GM19240 (cell line): ENCODE data around the gene COG5.
A peak's percentile ranks its signal among the peaks of the same experiment; 100 is the strongest.

Experiments
- DNase-seq: peaks from one replicate; pipeline ENCODE4 v3.0.0; 2011; ENCODE audit warnings: low spot score; ENCODE audit not compliant: insufficient read length

COG5 gene

DNA sequence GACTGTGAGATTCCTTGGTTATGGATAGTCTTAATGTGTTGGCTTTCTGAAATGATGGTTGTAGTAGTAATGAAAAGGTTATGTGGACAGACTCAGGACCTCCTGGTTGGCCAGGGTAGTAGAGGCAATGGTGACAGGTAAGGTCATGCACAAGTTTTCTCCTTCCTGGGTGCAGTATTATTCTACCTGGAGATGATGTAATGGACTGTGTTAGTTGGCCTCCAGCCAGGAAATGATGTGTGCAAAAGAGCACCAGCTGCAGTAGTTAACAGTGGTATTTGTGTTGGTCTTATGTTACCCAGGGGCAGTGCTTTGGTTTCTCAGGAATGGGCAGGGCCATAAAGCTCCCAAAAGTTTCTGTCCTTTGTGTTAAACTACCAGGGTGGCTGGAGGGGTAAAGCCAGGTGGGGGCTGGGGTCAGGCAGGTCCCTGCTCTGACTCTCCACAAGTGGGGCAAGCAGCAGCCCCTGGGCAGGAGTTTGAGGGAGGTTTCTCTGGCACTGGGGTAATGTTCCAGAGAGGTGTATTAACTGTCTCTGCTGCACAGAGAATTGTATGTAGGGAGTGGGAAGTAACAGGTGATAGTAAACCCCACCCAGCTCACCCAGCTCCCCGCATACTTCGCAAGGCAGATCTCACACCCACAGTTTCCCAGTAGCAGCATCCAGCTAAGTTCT lies 57.6 kb downstream of the COG5 start:
- no peak for DNase-seq

DNA sequence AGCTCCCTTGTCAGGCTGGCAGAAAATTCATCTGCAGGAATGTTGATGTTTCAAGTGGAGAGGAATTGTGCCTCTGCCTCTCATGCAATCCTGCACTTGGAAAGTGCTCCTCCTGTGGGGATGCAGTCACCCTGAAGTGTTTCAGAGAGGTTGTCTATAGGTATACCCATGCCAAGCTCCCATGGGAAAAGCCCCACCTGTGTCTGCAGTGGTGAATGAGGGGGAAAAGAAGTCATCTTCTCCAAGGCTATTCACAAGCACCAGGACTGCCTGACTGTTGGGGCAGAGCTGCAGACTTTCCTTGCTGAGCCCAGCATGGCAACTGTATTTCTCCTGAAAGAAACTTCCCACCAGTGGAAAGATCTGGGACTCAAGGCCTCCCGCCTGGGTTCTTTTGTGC lies 58.4 kb downstream of the COG5 start:
- no peak for DNase-seq

DNA sequence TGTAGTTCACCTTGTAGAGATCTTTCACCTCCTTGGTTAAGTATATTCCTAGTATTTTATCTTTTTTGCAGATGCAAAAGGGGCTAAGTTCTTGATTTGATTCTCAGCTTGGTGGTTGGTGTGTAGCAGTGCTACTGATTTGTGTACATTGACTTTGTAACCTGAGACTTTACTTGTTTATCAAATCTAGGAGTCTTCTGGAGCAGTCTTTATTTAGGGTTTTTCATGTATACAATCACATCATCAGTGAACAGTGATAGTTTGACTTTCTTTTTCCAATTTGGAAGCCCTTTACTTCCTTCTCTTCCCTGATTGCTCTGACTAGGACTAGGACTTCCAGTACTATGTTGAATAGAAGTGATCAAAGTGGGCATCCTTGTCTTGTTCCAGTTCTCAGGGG lies 60.0 kb downstream of the COG5 start:
- no peak for DNase-seq

DNA sequence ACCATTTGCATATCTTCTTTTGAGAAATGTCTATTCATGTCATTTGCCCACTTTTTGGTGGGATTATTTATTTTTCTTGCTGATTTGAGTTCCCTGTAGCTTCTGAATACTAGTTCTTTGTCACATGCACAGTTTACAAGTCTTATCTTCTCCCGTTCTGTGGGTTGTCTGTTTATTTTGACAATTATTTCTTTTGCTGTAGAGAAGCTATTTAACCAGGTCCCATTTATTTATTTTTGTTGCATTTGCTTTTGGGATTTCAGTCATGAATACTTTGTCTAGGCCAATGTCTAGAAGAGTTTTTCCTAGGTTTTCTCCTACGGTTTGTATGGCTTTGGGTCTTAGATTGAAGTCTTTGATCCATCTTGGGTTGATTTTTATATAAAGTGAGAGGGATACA lies 60.9 kb downstream of the COG5 start:
- no peak for DNase-seq

DNA sequence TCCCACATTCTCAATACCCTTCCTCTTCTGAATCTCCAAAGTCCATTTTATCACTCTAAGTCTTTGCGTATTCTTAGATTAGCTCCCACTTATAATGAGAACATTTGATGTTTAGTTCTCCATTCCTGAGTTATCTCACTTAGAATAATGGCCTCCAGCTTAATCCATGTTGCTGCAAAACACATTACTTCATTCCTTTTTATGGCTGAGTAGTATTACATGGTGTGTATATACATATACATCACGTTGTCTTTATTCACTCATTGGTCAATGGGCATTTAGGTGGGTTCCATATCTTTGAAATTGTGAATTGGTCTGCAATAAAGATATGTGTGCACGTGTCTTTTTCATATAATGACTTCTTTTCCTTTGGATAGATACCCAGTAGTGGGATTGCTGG lies 61.6 kb downstream of the COG5 start:
- DNase-seq = no peak

DNA sequence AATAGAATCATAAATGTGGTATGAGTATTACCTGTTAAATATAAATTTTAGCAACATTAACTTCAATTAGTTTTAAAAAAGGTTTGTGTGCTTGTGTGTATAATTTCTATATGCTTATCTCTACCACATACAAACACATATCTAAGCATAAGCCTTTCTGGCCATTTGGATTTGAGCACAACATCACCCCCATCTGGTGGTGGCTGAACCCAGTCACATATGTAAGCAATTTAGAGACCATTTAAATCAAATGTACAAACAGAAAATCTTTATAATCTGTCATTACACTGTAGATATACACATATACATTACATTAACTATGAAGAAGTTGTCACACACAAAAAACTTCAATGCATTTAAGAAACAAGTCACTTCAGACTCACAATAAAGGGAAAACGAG lies 62.1 kb downstream of the COG5 start:
- DNase-seq = peak; percentile 3

DNA sequence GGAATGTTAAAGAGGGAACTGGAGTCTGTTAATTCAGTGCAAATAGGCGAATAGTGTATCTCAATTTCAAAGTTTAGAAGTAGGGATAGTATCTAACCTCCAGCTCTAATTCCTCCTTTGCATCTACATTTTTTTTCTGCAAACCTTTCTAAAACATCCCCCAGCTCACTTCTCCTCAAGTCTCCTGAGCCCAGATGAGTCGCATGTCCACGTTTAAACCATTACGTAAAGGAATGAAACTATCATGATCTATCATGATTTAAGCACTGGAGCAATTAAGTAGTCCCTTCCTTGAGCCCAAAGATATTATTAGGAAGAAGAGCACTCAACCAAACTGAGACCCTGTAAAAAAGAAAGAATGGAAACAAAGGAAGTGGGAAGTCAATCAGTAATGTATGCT lies 64.0 kb downstream of the COG5 start:
- DNase-seq = no peak

DNA sequence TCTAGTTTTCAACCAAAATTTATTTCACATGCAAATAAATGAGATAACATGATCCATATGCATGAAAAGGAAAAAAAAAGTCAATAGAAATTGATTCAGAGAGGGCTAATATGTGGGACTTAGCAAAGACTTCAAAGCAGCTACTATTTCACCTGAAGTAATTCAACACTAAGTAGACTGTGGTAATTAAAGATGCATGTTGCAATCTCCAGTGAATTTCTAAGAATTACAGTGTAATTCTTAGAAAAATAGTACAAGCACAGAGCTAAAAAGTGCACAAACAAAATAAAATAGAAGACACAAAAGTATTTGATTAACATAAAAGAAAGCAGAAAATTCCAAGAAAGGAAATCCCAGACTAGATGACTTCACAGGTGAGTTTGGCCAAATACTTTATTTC lies 68.2 kb downstream of the COG5 start:
- DNase-seq = no peak

DNA sequence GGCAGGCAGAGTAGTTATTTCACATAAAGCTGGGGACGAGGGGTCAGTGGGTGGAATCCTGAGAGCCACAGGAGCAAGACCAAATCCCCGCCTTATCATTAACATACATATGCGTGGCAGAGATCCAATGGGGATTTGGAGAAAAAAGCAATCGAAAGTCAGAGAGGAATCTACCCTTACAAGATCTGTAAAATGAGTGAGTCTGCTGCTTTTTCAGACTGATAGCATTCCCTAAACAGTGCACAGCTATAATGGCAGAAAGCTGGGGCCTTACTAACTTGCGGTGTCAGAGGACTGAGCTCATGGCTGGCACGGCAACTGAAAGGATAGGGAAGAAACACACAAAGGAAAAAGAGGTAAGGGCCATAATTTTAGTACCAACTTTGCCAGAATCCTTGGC lies 68.8 kb downstream of the COG5 start:
- no peak for DNase-seq

DNA sequence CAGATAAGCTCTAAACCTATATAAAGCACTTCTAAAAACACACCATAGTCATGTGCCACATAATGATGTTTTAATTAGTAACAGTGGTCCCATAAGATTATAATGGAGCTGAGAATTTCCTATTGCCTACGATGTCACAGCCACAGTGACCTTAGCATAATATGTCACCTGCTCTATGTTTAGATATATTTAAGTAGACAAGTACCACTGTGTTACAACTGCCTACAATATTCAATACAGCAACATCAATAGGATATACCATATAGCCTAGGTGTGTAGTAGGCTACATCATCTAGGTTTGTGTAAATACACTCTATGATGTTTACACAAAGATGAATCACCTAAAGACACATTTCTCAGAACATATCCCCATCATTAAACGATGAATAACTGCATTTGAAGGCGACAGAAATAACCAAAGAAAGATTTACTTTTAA lies 69.4 kb downstream of the COG5 start:
- DNase-seq = no peak

DNA sequence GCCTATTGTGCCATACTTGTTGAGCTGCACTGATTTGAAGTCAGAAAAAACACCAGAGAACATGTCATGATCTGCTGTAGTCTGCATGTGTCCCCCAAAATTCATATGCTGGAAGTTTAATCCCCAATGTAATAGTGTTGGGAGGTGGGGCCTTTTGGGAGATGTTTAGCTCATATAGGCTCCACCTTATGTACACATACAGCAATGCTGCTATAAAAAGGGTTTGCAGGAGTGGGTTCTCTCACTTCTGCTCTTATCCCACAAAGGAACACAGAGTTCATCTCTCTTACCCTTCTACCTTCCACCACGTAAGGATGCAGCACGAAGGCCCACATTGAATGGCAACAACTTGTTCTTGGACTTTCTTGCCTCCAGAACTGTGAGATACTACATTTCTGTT lies 70.8 kb downstream of the COG5 start:
- no peak for DNase-seq

DNA sequence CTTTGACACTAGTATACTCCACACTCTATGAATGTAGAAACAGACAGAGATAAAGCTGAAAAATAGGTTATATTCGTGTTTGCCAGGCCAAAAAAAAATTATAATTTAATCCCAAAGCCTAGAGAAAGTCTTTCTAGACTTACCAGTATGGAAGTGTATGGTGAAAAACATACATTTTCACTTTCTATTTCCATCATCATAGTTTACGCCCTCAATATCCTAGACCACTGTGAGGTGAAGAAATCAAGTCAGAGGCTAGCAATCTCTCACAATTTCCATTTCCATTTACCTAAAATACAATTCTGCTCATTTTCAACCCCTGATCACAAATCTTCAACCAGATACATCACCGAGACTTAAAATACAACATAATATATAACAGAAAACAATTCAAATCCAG lies 77.7 kb downstream of the COG5 start:
- no peak for DNase-seq

DNA sequence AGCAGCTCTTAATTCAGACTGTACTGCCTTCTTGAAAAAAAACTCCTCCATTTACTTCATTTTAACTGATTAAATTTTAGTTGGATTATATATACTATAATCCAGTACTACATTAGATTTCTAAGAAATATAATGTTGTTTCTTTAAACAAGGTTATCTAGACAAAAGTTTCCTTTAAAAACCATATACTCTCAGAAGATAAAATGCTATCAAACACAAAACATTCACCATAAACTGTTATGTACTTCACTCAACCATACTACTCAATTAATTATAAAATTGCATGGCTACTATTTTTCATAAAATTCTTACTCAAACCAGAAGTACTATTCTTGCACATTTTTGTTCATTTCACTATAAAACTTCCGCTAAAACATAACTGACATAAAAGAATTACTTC lies 81.1 kb downstream of the COG5 start:
- no peak for DNase-seq

DNA sequence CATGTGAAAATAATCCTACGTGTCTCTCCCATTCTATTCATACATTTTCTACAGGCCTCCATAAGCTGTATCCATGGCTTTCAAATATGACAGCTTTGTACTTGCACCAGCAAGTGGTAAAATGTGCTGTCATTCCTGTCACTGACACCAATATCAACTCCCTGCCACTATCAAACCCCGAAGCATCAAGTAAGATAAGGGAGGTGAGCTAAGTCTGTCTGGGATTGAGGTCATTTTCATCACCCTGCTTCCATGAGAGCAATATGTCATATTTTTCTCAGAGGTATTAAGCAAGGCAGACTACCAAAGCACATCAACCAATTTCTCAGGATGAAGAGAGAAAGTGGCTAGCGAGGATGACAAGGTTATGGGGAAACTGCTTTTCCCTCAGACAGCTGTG lies 82.8 kb downstream of the COG5 start:
- DNase-seq = no peak

DNA sequence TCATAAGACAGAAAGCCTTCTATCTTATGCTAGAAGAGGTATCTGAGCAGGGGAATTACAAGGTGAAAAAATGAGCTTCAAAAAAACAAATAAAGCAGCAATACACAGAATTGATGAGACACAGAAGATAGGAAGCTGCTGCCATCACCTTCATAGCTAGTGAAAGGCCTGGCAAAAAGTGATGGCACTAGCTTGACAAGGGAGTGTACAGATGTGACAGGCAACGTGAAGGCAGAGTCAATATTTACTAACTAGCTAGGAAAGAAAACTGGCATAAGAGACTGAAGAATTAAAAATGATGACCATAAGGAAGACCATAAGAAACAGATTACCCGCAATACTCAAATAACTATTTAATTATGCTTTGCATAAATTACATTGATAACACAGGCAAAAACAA lies 84.4 kb downstream of the COG5 start:
- no peak for DNase-seq

DNA sequence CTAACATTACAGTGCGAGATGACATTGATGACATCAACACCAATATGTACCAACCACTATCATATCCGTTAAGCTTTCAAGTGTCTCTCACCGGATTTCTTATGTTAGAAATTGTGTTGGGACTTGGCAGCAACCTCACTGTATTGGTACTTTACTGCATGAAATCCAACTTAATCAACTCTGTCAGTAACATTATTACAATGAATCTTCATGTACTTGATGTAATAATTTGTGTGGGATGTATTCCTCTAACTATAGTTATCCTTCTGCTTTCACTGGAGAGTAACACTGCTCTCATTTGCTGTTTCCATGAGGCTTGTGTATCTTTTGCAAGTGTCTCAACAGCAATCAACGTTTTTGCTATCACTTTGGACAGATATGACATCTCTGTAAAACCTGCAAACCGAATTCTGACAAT lies 89.6 kb downstream of the COG5 start:
- DNase-seq = no peak

DNA sequence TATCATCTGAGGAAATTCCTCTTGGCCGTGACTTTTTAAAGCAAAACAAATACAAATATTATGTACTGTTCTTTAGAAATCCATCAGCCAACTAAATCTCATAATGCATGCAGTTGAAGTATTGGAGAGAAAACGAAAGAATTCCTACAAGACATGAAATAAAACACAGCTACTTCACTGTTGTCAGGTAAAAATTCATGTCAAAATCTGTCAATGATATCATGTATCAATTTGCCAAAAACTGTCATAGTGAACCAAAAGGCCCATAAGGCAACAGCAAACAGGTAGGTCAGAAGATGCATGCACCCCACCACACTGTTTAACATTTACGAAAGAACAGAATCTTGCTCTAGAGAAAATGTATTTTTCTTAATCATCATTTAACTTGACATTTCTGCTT lies 91.6 kb downstream of the COG5 start:
- DNase-seq = no peak

DNA sequence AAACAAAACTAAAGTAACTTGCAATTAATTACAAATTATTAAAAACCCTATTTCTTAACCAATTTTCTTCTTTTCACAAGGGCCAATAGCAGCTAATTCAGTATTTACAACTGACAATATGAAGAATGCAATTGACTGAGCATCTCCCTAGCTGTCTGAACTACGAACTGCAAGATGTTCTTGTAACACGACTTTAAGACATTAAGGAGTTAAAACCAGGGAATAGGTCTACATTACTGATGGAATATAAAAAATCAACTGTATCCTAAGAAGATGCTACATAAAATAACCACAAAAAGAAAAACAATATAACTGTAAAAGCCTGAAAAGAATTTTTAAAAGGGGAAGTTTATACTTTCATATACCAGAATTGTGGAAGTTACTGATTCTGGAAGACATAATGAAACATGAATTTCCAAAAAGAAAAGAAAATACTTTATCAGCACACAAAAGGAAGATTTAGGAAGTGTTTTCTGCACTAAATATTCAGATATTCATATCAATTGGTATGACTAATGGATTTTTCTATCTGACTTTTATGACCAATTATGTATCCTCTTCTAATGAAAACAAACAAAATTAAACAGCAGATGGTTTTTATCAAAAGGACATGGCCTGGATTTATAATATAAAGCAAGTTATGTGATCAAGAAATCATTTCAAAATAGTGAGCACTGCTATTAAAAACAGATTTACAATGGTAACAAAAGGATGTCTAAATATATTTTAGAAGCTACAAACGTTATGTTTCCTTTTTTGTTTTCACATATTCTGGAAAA lies 92.2 kb downstream of the COG5 start:
- DNase-seq = no peak

DNA sequence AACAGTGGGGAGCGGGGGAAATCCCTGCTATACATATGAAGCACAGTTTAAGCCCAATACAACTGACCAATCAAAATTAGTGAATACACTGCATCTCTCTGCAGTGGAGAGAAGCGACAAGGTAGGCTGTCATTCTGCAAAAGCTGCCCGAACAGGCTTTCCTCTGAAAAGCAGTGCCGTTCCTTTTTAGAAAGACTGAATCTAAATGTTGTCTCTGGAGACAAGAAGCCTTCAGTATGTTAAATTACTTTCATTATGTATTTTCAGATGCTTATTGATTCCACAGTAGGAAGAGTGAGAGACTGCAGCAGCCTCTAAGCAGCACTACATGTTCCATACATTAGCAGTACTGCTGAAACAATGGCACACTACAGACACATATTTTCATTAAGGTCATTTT lies 93.8 kb downstream of the COG5 start, which contains the start of gene GPR22:
GPR22 (plus strand) TSS at position 129 of the 400 bp plus-strand sequence. CDS start 4,004 bp downstream, outside the sequence.
- no peak for DNase-seq

DNA sequence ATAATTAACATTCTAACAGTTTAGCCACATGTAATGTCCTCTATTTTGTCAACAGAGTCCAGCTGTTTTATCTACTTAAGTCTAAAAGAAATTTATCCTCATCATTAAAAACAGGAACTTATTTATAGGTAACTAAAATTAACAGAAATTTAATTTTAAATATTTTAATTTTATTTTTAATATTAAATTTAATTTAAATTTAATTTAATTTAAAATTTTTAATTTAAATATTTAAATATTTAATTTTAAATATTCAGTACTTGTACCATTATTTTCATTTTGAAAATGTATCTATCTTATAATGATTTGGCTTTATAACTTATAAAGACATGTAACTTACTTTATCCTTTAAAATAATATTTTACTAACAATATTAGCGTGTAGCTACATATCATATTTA lies 94.9 kb downstream of the COG5 start:
- DNase-seq = no peak

DNA sequence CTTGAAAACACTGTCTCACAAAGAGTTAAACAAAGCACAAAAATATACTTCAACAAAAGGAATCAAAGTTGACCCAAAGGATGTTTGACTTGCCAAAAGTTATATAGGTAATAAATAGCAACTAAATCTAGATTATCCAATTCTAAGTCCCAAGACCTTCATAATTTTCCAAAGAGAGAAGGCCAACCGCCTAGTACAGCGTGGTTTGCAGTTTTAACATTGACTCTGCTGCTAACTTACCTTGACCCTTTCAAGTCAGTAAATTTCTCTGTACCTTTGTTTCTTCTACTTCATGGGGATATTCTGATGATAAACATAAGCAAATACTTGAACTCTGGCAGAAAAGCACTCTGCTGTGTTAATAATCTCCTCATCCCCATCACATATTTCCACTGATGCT lies 95.7 kb downstream of the COG5 start:
- DNase-seq = no peak

DNA sequence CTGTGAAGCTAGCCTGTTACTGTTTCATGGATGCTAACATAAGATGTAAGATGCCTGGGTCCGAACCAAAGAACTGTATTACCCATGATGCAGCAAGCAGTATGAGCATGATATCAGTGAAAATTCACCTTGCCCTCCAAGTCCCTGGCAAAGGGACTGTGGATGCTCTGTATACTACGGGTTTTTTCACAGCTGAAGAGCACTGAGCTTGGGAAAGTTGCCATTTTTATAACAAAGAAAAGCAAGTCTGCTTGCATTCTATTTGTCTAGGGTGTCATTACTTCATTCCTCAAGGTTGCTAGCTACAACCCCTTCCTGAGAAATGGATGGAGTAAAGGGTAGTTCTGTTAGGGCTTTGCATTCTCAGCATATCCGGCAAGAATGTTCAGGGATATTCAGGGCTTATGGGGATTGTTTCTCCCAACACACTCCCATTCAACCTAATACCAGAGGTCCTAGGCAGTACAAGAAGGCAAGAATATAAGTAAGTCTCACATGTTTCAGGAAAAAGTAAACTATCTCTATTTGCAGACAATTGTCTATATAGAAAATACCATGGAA lies 99.0 kb downstream of the COG5 start:
- no peak for DNase-seq
